Esophagus squamous epithelium (tissue), 4 donors: Measurements from ENCODE around the gene SLC24A3.

Source experiments
- CTCF ChIP-seq, 6 experiments: fragments of 450-650 bp in 4 of 6; fragments of 200-600 bp in 2 of 6; sonication (generic) in 2 of 6; IDR thresholded peaks; one replicate each; pipeline ENCODE4 v1.5.1; 2016 to 2019; ENCODE audit warnings: antibody characterized with exemption in 6 of 6, mild to moderate bottlenecking in 4 of 6, moderate library complexity in 4 of 6
- POLR2A ChIP-seq, 4 donors: fragments of 450-650 bp; IDR thresholded peaks; one replicate each; pipeline ENCODE4 v1.6.1; 2017; ENCODE audit warnings: antibody characterized with exemption in 4 of 4, mild to moderate bottlenecking in 4 of 4, moderate library complexity in 3 of 4

GRCh38 chr20:19304886-19305415 is 92.5 kb downstream of the SLC24A3 start:
- TF ChIP-seq CTCF (IDR thresholded peaks at IDR 0.05) (no peak), POLR2A (IDR thresholded peaks at IDR 0.05) (no peak)
